Thoracic aorta (tissue), 2 donors: Measurements from ENCODE around the gene CMIP. TPM values are rescaled to one million over a fixed set of nuclear protein-coding genes. Genes with fewer than 3 reads are reported as not detected.

Experiments
- ATAC-seq: fragments of 150-250 bp; one replicate; pipeline ENCODE4 v1.8.0; 2017; ENCODE audit warnings: low read depth; ENCODE audit not compliant: insufficient number of reproducible peaks, low FRiP score
- DNase-seq: peaks from one replicate; pipeline ENCODE4 v3.0.0-alpha.2; 2020; ENCODE audit warnings: low spot score
- H3K27ac ChIP-seq, 2 donors: fragments of 200-600 bp; sonication (generic); 1 replicate in 1 of 2; 2 replicates in 1 of 2; pipeline ENCODE4 v1.5.1; 2016; ENCODE audit warnings: mild to moderate bottlenecking in 2 of 2, moderate library complexity in 2 of 2
- H3K27me3 ChIP-seq: fragments of 200-600 bp; sonication (generic); replicated peaks from 2 replicates; pipeline ENCODE4 v1.6.0; 2016; ENCODE audit warnings: mild to moderate bottlenecking; ENCODE audit not compliant: insufficient read depth
- H3K36me3 ChIP-seq: fragments of 200-600 bp; sonication (generic); one replicate; pipeline ENCODE4 v1.5.1; 2016
- H3K4me1 ChIP-seq, 2 donors: fragments of 200-600 bp; sonication (generic); 1 replicate in 1 of 2; 2 replicates in 1 of 2; pipeline versions ENCODE4 v1.5.1 to v1.6.0; 2016; ENCODE audit warnings: low read depth in 2 of 2, mild to moderate bottlenecking in 1 of 2; ENCODE audit not compliant: control insufficient read depth in 1 of 2
- H3K4me3 ChIP-seq: fragments of 200-600 bp; sonication (generic); 2 replicates; pipeline ENCODE4 v1.5.1; 2016; ENCODE audit warnings: mild to moderate bottlenecking
- H3K9me3 ChIP-seq: fragments of 200-600 bp; sonication (generic); 2 replicates; pipeline ENCODE4 v1.5.1; 2016
- CTCF ChIP-seq: fragments of 200-600 bp; sonication (generic); IDR thresholded peaks from one replicate; pipeline ENCODE4 v1.5.1; 2019; ENCODE audit warnings: antibody characterized with exemption
- total RNA-seq, 2 donors: library from RNA; depleted of rRNA; stranded (reverse); fragments of >200 nt; gene quantifications; one replicate each; pipeline versions ENCODE4 v1.1.0 to v1.2.3, GENCODE V29; 2016

Gene CMIP
- total RNA-seq, 2 donors from 2014 or later: 20.8 to 46.8 TPM

- H3K4me1 ChIP-seq: peaks cover 16 to 34% of the 10 kb centered on the region in 2 donors
- H3K9me3 ChIP-seq: no peaks in the 10 kb centered on the region
- H3K27ac ChIP-seq: no peak overlapping the region
- H3K36me3 ChIP-seq: no peaks in the 10 kb centered on the region
- H3K4me3 ChIP-seq: no peak overlapping the region
- TF ChIP-seq CTCF: no peak
- no peak for DNase-seq
- H3K27me3 ChIP-seq: no peaks in the 10 kb centered on the region
- ATAC-seq: no peak
Observed at GRCh38 chr16:81615411-81615810, 170.8 kb downstream of the CMIP start.

GRCh38 chr16:81615833-81616232, 171.2 kb downstream of the CMIP start:
- ATAC-seq: no peak

GRCh38 chr16:81616321-81617020, 171.9 kb downstream of the CMIP start:
- no peak for TF ChIP-seq CTCF
- Histone ChIP-seq H3K4me3 (no peak overlapping the region), H3K9me3 (no peaks in the 10 kb centered on the region), H3K36me3 (no peaks in the 10 kb centered on the region), H3K27me3 (no peaks in the 10 kb centered on the region), H3K4me1 (peaks cover 16 to 30% of the 10 kb centered on the region in 2 donors), H3K27ac (no peak overlapping the region)
- no peak for DNase-seq
- no peak for ATAC-seq

More at GRCh38 chr16:81615833-81616232, 171.2 kb downstream of the CMIP start:
- Histone ChIP-seq H3K27me3 (no peaks in the 10 kb centered on the region), H3K4me1 (peaks cover 16 to 30% of the 10 kb centered on the region in 2 donors), H3K9me3 (no peaks in the 10 kb centered on the region), H3K27ac (no peak overlapping the region), H3K4me3 (no peak overlapping the region), H3K36me3 (no peaks in the 10 kb centered on the region)
- no peak for DNase-seq
- no peak for TF ChIP-seq CTCF

- no peak overlapping the region for H3K4me3 ChIP-seq
- no peaks in the 10 kb centered on the region for H3K36me3 ChIP-seq
- no peaks in the 10 kb centered on the region for H3K9me3 ChIP-seq
- TF ChIP-seq CTCF: no peak
- no peaks in the 10 kb centered on the region for H3K27me3 ChIP-seq
- no peak overlapping the region for H3K27ac ChIP-seq
- H3K4me1 ChIP-seq: peaks cover 15 to 25% of the 10 kb centered on the region in 2 donors
- DNase-seq (no peak), ATAC-seq (no peak)
Observed at GRCh38 chr16:81617021-81617346, 172.4 kb downstream of the CMIP start.

- peaks cover 5 to 13% of the 10 kb centered on the region in 2 donors for H3K4me1 ChIP-seq
- no peaks in the 10 kb centered on the region for H3K9me3 ChIP-seq
- DNase-seq: no peak
- ATAC-seq: no peak
- H3K27ac ChIP-seq: no peak overlapping the region
- no peaks in the 10 kb centered on the region for H3K27me3 ChIP-seq
- H3K36me3 ChIP-seq: no peaks in the 10 kb centered on the region
- no peak for TF ChIP-seq CTCF
- no peak overlapping the region for H3K4me3 ChIP-seq
Observed at GRCh38 chr16:81618187-81618586, 173.6 kb downstream of the CMIP start.
